ENCODE data around the gene PSMD11.
A peak's percentile ranks its signal among the peaks of the same experiment; 100 is the strongest.

Gene PSMD11

GRCh38 chr17:32444301-32445073 lies at the start of gene PSMD11 (continued):
- TF ChIP-seq ZBTB11 (tag by site-specific recombination; conservative IDR thresholded peaks at IDR 0.05; ENCODE audit: low read depth), result peak; percentile 99
- TF ChIP-seq ZSCAN5A (tag by site-specific recombination; IDR thresholded peaks at IDR 0.05), result 0 out of 2 replicates have a peak, but pooled peaks have one; percentile 42
- no peak for TF ChIP-seq ZNF560 (tag by site-specific recombination; IDR thresholded peaks at IDR 0.05; ENCODE audit: borderline replicate concordance)
- TF ChIP-seq, protein P1, sequence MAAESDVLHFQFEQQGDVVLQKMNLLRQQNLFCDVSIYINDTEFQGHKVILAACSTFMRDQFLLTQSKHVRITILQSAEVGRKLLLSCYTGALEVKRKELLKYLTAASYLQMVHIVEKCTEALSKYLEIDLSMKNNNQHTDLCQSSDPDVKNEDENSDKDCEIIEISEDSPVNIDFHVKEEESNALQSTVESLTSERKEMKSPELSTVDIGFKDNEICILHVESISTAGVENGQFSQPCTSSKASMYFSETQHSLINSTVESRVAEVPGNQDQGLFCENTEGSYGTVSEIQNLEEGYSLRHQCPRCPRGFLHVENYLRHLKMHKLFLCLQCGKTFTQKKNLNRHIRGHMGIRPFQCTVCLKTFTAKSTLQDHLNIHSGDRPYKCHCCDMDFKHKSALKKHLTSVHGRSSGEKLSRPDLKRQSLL (tag by site-specific recombination; IDR thresholded peaks at IDR 0.05), result no peak; the same call in 1 of the 2 replicates
- peak; percentile 84 for TF ChIP-seq KLF7 (tag by site-specific recombination; IDR thresholded peaks at IDR 0.05; ENCODE audit: borderline replicate concordance)
- TF ChIP-seq ZNF184 (tag by site-specific recombination; IDR thresholded peaks at IDR 0.05), result 0 out of 2 replicates have a peak, but pooled peaks have one; percentile 26
- peak; percentile 84 for TF ChIP-seq ZNF335 (tag by site-specific recombination; conservative IDR thresholded peaks at IDR 0.05)
- TF ChIP-seq PRDM10 (tag by site-specific recombination; IDR thresholded peaks at IDR 0.05), result peak; percentile 27; the same call in 1 of the 2 replicates
- no peak for TF ChIP-seq ZNF132 (tag by site-specific recombination; IDR thresholded peaks at IDR 0.05; ENCODE audit: borderline replicate concordance)
- no peak for TF ChIP-seq ZNF37A (tag by site-specific recombination; IDR thresholded peaks at IDR 0.05)
- TF ChIP-seq OVOL3 (tag by site-specific recombination; IDR thresholded peaks at IDR 0.05), result no peak
- TF ChIP-seq ZNF692 (tag by site-specific recombination; IDR thresholded peaks at IDR 0.05), result peak; percentile 52; the same call in 1 of the 2 replicates
- TF ChIP-seq GLIS2 (tag by site-specific recombination; IDR thresholded peaks at IDR 0.05), result peak; percentile 73
- peak; percentile 53; the same call in 1 of the 2 replicates for TF ChIP-seq ZNF610 (tag by site-specific recombination; IDR thresholded peaks at IDR 0.05; ENCODE audit: borderline replicate concordance)
- peak; percentile 49; the same call in 1 of the 2 replicates for TF ChIP-seq ZNF18 (tag by site-specific recombination; IDR thresholded peaks at IDR 0.05)
- peak; percentile 69; the same call in 1 of the 2 replicates for TF ChIP-seq ZNF629 (tag by site-specific recombination; IDR thresholded peaks at IDR 0.05)
- TF ChIP-seq GLIS1 (tag by site-specific recombination; IDR thresholded peaks at IDR 0.05), result peak; percentile 62
- no peak for TF ChIP-seq ZNF544 (tag by site-specific recombination; IDR thresholded peaks at IDR 0.05)
- TF ChIP-seq ZNF214 (tag by site-specific recombination; IDR thresholded peaks at IDR 0.05; ENCODE audit: borderline replicate concordance), result no peak
- TF ChIP-seq ZBTB17 (tag by site-specific recombination; IDR thresholded peaks at IDR 0.05), result peak; percentile 57
- TF ChIP-seq ZNF157 (tag by site-specific recombination; IDR thresholded peaks at IDR 0.05), result no peak
- TF ChIP-seq, protein P2, sequence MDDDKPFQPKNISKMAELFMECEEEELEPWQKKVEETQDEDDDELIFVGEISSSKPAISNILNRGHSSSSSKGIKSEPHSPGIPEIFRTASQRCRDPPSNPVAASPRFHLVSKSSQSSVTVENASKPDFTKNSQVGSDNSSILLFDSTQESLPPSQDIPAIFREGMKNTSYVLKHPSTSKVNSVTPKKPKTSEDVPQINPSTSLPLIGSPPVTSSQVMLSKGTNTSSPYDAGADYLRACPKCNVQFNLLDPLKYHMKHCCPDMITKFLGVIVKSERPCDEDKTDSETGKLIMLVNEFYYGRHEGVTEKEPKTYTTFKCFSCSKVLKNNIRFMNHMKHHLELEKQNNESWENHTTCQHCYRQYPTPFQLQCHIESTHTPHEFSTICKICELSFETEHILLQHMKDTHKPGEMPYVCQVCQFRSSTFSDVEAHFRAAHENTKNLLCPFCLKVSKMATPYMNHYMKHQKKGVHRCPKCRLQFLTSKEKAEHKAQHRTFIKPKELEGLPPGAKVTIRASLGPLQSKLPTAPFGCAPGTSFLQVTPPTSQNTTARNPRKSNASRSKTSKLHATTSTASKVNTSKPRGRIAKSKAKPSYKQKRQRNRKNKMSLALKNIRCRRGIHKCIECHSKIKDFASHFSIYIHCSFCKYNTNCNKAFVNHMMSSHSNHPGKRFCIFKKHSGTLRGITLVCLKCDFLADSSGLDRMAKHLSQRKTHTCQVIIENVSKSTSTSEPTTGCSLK (tag by site-specific recombination; IDR thresholded peaks at IDR 0.05), result no peak
- no peak for TF ChIP-seq ZNF707 (tag by site-specific recombination; IDR thresholded peaks at IDR 0.05)
